CD4-positive, alpha-beta memory T cell (primary cell): ENCODE results near the gene GCC2. TPM values are rescaled to one million over a fixed set of nuclear protein-coding genes. Genes with fewer than 3 reads are reported as not detected.
"Not testable (repeated sequence)": the region's sequence is repeated elsewhere in the genome, so short reads cannot be mapped to it uniquely, and the experiment has no call there.

Experiments
- CTCF ChIA-PET: fragments of 350-600 bp; sonication (Branson Sonifier 250); formaldehyde crosslinking; loops from one replicate; lab custom pipeline; 2021; ENCODE audit warnings: inconsistent platforms; ENCODE audit not compliant: partially characterized antibody; lab: Charles Lee
- POLR2A ChIA-PET: fragments of 350-600 bp; sonication (Branson Sonifier 250); formaldehyde crosslinking; loops from one replicate; lab custom pipeline; 2021; ENCODE audit not compliant: partially characterized antibody; lab: Charles Lee
- DNase-seq, 5 donors: peaks; one replicate each; pipeline versions ENCODE4 v3.0.0 to v3.0.0-alpha.2; 2020 to 2022; ENCODE audit warnings: mixed read lengths in 1 of 5
- H3K27ac ChIP-seq: one replicate; pipeline ENCODE4 v1.7.0; 2013; ENCODE audit warnings: low read depth, low read length
- H3K27me3 ChIP-seq: 2 replicates; pipeline ENCODE4 v1.7.0; 2013; ENCODE audit warnings: mild to moderate bottlenecking, low read length, moderate library complexity; ENCODE audit not compliant: insufficient read depth
- H3K36me3 ChIP-seq: 2 replicates; pipeline ENCODE4 v1.7.0; 2013; ENCODE audit warnings: mild to moderate bottlenecking, low read length, moderate library complexity; ENCODE audit not compliant: insufficient read depth
- H3K4me1 ChIP-seq: 2 replicates; pipeline ENCODE4 v1.7.0; 2013; ENCODE audit warnings: mild to moderate bottlenecking, low read length, moderate library complexity; ENCODE audit not compliant: insufficient read depth
- H3K4me3 ChIP-seq, 2 donors: one replicate each; pipeline ENCODE4 v1.7.0; 2013; ENCODE audit warnings: low read length in 2 of 2, mild to moderate bottlenecking in 1 of 2
- H3K9me3 ChIP-seq, 2 donors: one replicate each; pipeline ENCODE4 v1.7.0; 2013; ENCODE audit warnings: low read length in 2 of 2, control low read depth in 1 of 2; ENCODE audit not compliant: control insufficient read depth in 1 of 2
- H3K27ac Mint-ChIP-seq, 7 donors: one replicate each; pipeline ENCODE4 v1.8.0; 2020 to 2021; ENCODE audit warnings: mixed read lengths in 7 of 7, mild to moderate bottlenecking in 6 of 7, inconsistent platforms in 3 of 7, moderate library complexity in 3 of 7
- H3K27me3 Mint-ChIP-seq, 2 donors: one replicate each; pipeline ENCODE4 v1.8.0; 2020 to 2021; ENCODE audit warnings: mixed read lengths in 2 of 2
- H3K36me3 Mint-ChIP-seq, 2 donors: one replicate each; pipeline ENCODE4 v1.8.0; 2020 to 2021; ENCODE audit warnings: mixed read lengths in 2 of 2, inconsistent platforms in 1 of 2, mild to moderate bottlenecking in 1 of 2
- H3K4me1 Mint-ChIP-seq, 4 donors: one replicate each; pipeline ENCODE4 v1.8.0; 2020 to 2021; ENCODE audit warnings: mixed read lengths in 4 of 4, mild to moderate bottlenecking in 1 of 4
- H3K4me3 Mint-ChIP-seq, 8 donors: one replicate each; pipeline ENCODE4 v1.8.0; 2020 to 2021; ENCODE audit warnings: mixed read lengths in 8 of 8, mild to moderate bottlenecking in 7 of 8, moderate library complexity in 6 of 8, inconsistent platforms in 3 of 8
- H3K9me3 Mint-ChIP-seq, 8 donors: one replicate each; pipeline ENCODE4 v1.8.0; 2020 to 2021; ENCODE audit warnings: mixed read lengths in 8 of 8, mild to moderate bottlenecking in 5 of 8, inconsistent platforms in 3 of 8, moderate library complexity in 1 of 8
- intact Hi-C: fragments of 100-400 bp; cut with micrococcal nuclease; formaldehyde crosslinking; loops from one replicate; pipeline ENCODE4 v1.15.1; 2023
- polyA plus RNA-seq, 2 donors: library from polyadenylated mRNA; unstranded; fragments of 300-500 nt; fragmentation: Illumina TruSeq; gene quantifications; one replicate each; pipeline ENCODE4 v1.2.3, GENCODE V29; 2021
- total RNA-seq, 2 experiments: library from RNA; stranded (reverse); gene quantifications; one replicate each; pipeline ENCODE4 v1.2.3, GENCODE V29; 2021

GCC2 gene
- total and polyA plus RNA-seq, 4 experiments from 2014 or later = 13.7 to 232 (median 153) TPM

DNA sequence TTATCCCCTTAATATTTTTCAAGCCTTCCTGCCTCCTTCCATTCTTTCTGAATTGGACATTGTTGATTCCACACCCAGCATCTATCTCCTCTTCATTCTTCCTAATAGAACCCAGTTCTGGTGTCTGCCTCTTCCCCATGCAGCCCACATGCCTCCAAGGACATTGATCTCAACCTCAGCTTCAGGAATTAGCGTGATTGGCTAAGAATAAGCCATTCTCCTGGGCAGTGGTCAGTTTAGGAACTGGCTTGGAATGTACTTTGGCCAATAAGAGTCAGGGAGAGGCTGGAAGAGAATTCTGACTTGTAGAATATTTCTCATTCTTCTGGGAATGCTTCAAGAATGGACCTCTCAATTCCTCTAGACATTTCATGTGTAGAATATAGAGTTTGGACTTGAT is 25.9 kb upstream of the GCC2 start:
- Mint-ChIP-seq H3K27me3 (peaks cover 16 to 25% of the 10 kb centered on the region in 2 donors), H3K9me3 (peaks cover 0 to 2% (median 0%) of the 10 kb centered on the region in 8 donors), H3K36me3 (no peaks in the 10 kb centered on the region), H3K4me3 (no peak overlapping the region), H3K27ac (no peak overlapping the region), H3K4me1 (no peaks in the 10 kb centered on the region)
- DNase-seq = no peak
- CTCF ChIA-PET = no interaction called here
- Histone ChIP-seq H3K27me3 (no peaks in the 10 kb centered on the region), H3K4me1 (no peaks in the 10 kb centered on the region), H3K36me3 (no peaks in the 10 kb centered on the region), H3K27ac (no peak overlapping the region), H3K9me3 (no peaks in the 10 kb centered on the region), H3K4me3 (no peak overlapping the region)
- POLR2A ChIA-PET = no interaction called here
- intact Hi-C loops = no loop called here

DNA sequence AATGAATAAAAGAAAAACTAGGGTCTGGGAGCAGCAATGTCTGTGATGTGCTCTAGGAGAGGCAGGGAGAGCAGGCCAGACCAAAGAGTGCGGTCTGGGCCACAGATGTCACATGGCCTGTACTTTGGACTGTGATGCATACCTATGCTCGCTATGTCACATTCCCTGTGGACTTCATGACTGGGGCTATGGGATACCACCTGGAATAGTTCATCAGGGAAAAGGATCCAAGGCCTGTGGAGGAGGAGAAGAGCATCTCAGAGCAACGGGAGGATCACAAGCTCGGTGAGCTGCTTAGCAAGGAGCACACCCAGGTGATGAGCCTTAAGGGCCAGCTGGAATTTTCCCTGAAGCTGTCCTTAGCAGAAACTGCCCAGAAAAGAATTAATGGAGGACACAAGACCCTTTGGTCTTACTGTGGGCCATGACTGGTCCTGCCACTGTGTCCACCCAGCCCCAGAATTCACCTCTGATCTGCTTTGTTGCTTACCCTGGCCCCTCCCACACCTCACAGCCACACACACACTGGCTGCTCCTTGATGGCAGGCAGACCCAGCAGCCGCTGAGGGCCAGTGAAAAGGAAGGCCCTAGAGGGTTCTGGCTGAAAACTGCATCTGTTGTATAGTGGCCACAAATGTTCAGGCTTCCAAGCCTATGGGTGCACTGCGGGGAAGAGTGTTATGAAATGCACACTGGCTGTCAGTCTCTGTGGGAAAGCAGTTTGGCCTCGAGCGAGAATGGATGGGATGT is 25.3 kb upstream of the GCC2 start:
- ChIA-PET POLR2A (no interaction called here), CTCF (no interaction called here)
- Histone ChIP-seq H3K9me3 (no peaks in the 10 kb centered on the region), H3K27ac (no peak overlapping the region), H3K27me3 (no peaks in the 10 kb centered on the region), H3K4me1 (no peaks in the 10 kb centered on the region), H3K4me3 (no peak overlapping the region), H3K36me3 (no peaks in the 10 kb centered on the region)
- Mint-ChIP-seq H3K9me3 (peaks cover 0 to 2% (median 0%) of the 10 kb centered on the region in 8 donors), H3K4me3 (no peak overlapping the region), H3K36me3 (no peaks in the 10 kb centered on the region), H3K27me3 (peaks cover 16 to 25% of the 10 kb centered on the region in 2 donors), H3K4me1 (no peaks in the 10 kb centered on the region), H3K27ac (no peak overlapping the region)
- intact Hi-C loops = no loop called here
- DNase-seq = no peak

DNA sequence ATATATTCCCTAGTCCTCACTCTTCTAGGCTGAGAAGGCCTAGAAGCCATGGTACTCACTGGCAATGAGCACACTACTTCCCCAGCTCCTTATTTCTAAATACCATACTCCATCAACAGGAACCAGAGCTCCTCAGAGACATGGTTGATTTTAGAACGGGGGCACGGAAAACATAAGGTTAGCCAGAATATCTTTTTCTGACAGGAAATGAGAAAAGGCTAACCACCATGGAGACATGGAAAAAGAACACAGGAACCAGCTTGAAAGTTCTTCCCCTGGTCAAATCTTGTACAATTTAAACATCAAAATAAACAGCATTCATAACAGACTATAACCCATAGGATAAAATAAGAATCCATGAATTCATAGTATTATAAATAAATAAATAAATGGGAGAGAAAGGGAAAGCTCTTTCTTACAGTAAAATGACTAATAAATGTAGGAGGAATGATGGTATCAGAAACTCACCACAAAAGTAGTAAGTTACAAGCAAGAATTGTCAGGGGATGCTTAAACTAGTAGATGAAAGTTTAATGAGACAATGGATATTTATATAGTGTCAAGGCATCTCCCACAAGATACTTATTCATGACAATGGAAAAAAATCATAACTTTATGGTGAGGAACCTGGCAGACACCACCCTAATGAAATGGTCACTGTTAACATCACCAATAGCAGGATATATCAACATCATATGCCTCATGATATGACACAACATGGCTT is 20.6 kb upstream of the GCC2 start:
- H3K36me3 Mint-ChIP-seq = no peaks in the 10 kb centered on the region
- POLR2A ChIA-PET = no interaction called here

DNA sequence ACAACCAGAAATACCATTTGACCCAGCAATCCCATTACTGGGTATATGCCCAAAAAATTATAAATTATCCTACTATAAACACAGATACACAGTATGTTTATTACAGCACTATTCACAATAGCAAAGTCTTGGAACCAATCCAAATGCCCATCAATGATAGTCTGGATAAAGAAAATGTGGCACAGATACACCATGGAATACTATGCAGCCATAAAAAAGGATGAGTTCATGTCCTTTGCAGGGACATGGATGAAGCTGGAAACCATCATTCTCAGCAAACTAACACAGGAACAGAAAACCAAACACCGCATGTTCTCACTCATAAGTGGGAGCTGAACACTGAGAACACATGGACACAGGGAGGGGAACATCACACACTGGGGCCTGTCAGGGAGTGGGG is 13.4 kb upstream of the GCC2 start:
- H3K36me3 ChIP-seq, H3K9me3 Mint-ChIP-seq, H3K27me3 ChIP-seq, POLR2A ChIA-PET, intact Hi-C loops, H3K4me3 ChIP-seq, H3K4me1 Mint-ChIP-seq, H3K4me1 ChIP-seq, H3K27ac ChIP-seq, CTCF ChIA-PET, DNase-seq, H3K36me3 Mint-ChIP-seq, H3K27me3 Mint-ChIP-seq, H3K27ac Mint-ChIP-seq, H3K4me3 Mint-ChIP-seq, H3K9me3 ChIP-seq: not testable (repeated sequence)

More for the DNA sequence above, 20.6 kb upstream of the GCC2 start:
- no peak overlapping the region for H3K27ac Mint-ChIP-seq
- Histone ChIP-seq H3K4me1 (no peaks in the 10 kb centered on the region), H3K27me3 (no peaks in the 10 kb centered on the region), H3K27ac (no peak overlapping the region), H3K9me3 (no peaks in the 10 kb centered on the region), H3K36me3 (no peaks in the 10 kb centered on the region), H3K4me3 (no peak overlapping the region)
- DNase-seq = no peak
- peaks cover 0 to 6% (median 0%) of the 10 kb centered on the region in 8 donors for H3K9me3 Mint-ChIP-seq
- H3K4me3 Mint-ChIP-seq = no peak overlapping the region
- peaks cover 11 to 17% of the 10 kb centered on the region in 2 donors for H3K27me3 Mint-ChIP-seq
- intact Hi-C loops = no loop called here
- CTCF ChIA-PET = no interaction called here
- H3K4me1 Mint-ChIP-seq = no peaks in the 10 kb centered on the region

DNA sequence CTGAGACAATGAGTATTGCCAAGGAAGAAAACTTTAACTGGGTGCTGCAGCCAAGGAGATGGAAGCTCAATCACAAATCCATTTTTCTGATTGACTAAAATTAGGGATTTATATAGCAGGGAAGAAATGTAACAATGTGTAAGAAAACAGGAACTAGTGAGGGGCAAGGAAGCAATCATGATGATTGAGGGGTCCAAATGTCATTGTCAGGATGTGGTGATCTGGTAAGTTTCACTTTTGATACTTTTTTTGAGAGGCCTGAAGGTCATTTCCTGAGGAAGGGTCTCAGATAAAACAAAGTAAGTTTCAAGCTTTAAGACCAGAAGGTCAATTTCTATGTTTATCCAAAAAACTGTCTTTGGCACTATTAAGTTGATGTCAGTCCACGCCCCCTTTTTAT is 12.0 kb upstream of the GCC2 start:
- H3K27me3 Mint-ChIP-seq = peaks cover 0 to 4% of the 10 kb centered on the region in 2 donors
- ChIA-PET POLR2A (no interaction called here), CTCF (no interaction called here)
- H3K4me1 ChIP-seq = no peaks in the 10 kb centered on the region
- no peak overlapping the region for H3K4me3 Mint-ChIP-seq
- H3K36me3 Mint-ChIP-seq = no peaks in the 10 kb centered on the region
- no peaks in the 10 kb centered on the region for H3K27me3 ChIP-seq
- no peak for DNase-seq
- no peaks in the 10 kb centered on the region for H3K9me3 ChIP-seq
- H3K9me3 Mint-ChIP-seq = peaks cover 0 to 6% (median 0%) of the 10 kb centered on the region in 8 donors
- no peak overlapping the region for H3K27ac Mint-ChIP-seq
- no peaks in the 10 kb centered on the region for H3K4me1 Mint-ChIP-seq
- H3K27ac ChIP-seq = no peak overlapping the region
- intact Hi-C loops = no loop called here
- H3K36me3 ChIP-seq = no peaks in the 10 kb centered on the region
- no peak overlapping the region for H3K4me3 ChIP-seq

DNA sequence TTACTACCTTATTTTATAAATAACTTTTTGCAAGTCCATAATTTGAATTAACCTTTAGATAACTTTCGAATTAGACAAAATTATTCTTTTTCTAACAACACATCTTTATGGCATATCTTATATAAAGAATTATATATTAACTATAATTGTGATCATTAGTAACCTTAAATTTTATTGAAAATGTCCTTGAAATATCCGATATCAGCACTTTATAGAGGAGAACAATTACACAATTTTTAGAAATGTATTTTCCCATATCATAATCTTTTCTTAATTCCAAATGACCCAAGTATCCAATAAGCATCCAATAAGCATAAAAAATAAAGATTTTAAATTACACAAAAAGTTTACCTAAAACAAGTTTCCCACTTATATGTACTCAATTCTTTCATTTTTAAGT is 7.3 kb upstream of the GCC2 start:
- no peaks in the 10 kb centered on the region for H3K4me1 ChIP-seq
- intact Hi-C loops = no loop called here
- no peaks in the 10 kb centered on the region for H3K4me1 Mint-ChIP-seq
- H3K27me3 Mint-ChIP-seq = no peaks in the 10 kb centered on the region
- DNase-seq = no peak
- H3K36me3 Mint-ChIP-seq = no peaks in the 10 kb centered on the region
- H3K4me3 ChIP-seq = no peak overlapping the region
- CTCF ChIA-PET = no interaction called here
- no peak overlapping the region for H3K27ac ChIP-seq
- no peak overlapping the region for H3K27ac Mint-ChIP-seq
- H3K9me3 Mint-ChIP-seq = no peaks in the 10 kb centered on the region
- no peaks in the 10 kb centered on the region for H3K36me3 ChIP-seq
- POLR2A ChIA-PET = no interaction called here
- H3K9me3 ChIP-seq = no peaks in the 10 kb centered on the region
- no peaks in the 10 kb centered on the region for H3K27me3 ChIP-seq
- no peak overlapping the region for H3K4me3 Mint-ChIP-seq

DNA sequence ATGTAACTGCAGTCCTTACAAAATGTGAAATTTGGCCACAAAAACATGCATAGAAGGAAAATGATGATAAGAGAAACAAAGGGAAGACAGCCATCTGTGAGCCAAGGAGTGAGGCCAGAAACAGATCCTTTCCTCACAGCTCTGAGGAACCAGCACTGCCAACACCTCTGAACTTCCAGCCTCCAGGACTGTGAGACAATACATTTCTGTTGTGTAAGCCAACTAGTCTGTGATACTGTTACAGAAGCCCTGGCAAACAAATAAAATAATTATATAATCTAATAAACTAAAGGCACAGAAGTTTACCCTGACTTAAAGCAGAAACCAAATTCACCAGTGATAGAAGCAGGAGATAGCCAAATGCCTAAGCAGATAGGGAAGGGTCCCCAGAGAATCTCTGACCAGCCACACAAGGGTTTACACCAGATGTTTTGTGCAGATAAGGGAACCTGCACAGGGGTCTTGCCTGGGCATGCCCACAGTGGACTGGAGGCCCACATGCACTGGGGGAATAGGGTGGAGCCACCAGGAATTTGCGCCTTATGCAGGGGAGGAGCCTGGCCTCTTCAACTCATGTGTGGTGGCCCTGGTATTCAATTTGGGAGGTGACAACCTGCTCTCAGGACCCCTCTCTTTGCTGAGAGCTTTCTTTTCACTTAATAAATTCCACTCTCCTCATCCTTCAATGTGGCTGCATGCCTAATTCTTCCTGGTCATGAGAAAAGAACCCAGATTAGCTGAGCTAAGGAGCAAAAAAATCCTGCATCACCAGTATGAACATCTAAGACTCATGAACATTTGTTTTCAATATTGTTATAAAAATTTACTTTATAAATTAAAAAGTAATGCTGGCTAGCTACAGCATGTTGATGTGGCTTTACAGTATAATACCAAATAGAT is 3.8 kb upstream of the GCC2 start:
- POLR2A ChIA-PET = no interaction called here

More for the DNA sequence above, 3.8 kb upstream of the GCC2 start:
- Mint-ChIP-seq H3K36me3 (peaks cover 0 to 15% of the 10 kb centered on the region in 2 donors), H3K9me3 (no peaks in the 10 kb centered on the region), H3K27me3 (no peaks in the 10 kb centered on the region), H3K27ac (no peak overlapping the region), H3K4me3 (no peak overlapping the region), H3K4me1 (peaks cover 6 to 24% (median 15%) of the 10 kb centered on the region in 4 donors)
- Histone ChIP-seq H3K27ac (no peak overlapping the region), H3K27me3 (no peaks in the 10 kb centered on the region), H3K36me3 (no peaks in the 10 kb centered on the region), H3K4me1 (peaks cover 12% of the 10 kb centered on the region), H3K4me3 (no peak overlapping the region), H3K9me3 (no peaks in the 10 kb centered on the region)
- DNase-seq = no peak
- CTCF ChIA-PET = no interaction called here
- intact Hi-C loops = loop anchor here (5.0 kb wide), 2 partner anchors 177 to 587 kb away; no protein-coding TSS in a partner anchor
